DOHH2 (cell line): ENCODE measurements around the gene FCN2.

Experiments
- H3F3A ChIP-seq: fragments of 200-600 bp; sonication (generic), shearing (Covaris generic); 2 replicates; pipeline ENCODE4 v1.6.0; 2016; ENCODE audit warnings: antibody characterized with exemption, mild to moderate bottlenecking; ENCODE audit not compliant: control insufficient read depth, insufficient read depth
- H3K27ac ChIP-seq: fragments of 200-600 bp; sonication (generic); 2 replicates; pipeline ENCODE4 v1.5.1; 2014; ENCODE audit warnings: low read depth, mild to moderate bottlenecking, low read length, moderate library complexity
- H3K27me3 ChIP-seq: fragments of 200-600 bp; sonication (generic); 2 replicates; pipeline ENCODE4 v1.6.1; 2014; ENCODE audit warnings: mild to moderate bottlenecking, low read length, mixed read lengths; ENCODE audit not compliant: control insufficient read depth
- H3K36me3 ChIP-seq: fragments of 200-600 bp; sonication (generic); 2 replicates; pipeline ENCODE4 v1.6.1; 2014; ENCODE audit warnings: mild to moderate bottlenecking, low read length, moderate library complexity, mixed read lengths; ENCODE audit not compliant: control insufficient read depth
- H3K4me1 ChIP-seq: fragments of 200-600 bp; sonication (generic); 2 replicates; pipeline ENCODE4 v1.6.1; 2014; ENCODE audit warnings: mild to moderate bottlenecking, low read length, mixed read lengths; ENCODE audit not compliant: control insufficient read depth
- H3K4me2 ChIP-seq: fragments of 200-600 bp; sonication (generic); 2 replicates; pipeline ENCODE4 v1.6.0; 2014; ENCODE audit warnings: mild to moderate bottlenecking, low read length, moderate library complexity
- H3K4me3 ChIP-seq: fragments of 200-600 bp; sonication (generic); 2 replicates; pipeline ENCODE4 v1.5.1; 2014; ENCODE audit warnings: mild to moderate bottlenecking, low read length, mixed read lengths
- H3K79me2 ChIP-seq: fragments of 200-600 bp; sonication (generic); 2 replicates; pipeline ENCODE4 v1.6.1; 2014; ENCODE audit warnings: mild to moderate bottlenecking, low read length, mixed read lengths; ENCODE audit not compliant: control insufficient read depth
- H3K9me2 ChIP-seq: fragments of 200-600 bp; sonication (generic); replicated peaks from 2 replicates; pipeline ENCODE4 v1.6.1; 2014; ENCODE audit warnings: mild to moderate bottlenecking, low read length, mixed read lengths; ENCODE audit not compliant: control insufficient read depth
- H3K9me3 ChIP-seq: fragments of 200-600 bp; sonication (generic); 2 replicates; pipeline ENCODE4 v1.6.1; 2014; ENCODE audit warnings: antibody characterized with exemption, low read length, mixed read lengths; ENCODE audit not compliant: control insufficient read depth, insufficient read depth
- H4K20me1 ChIP-seq: fragments of 200-600 bp; sonication (generic); 2 replicates; pipeline ENCODE4 v1.6.0; 2014; ENCODE audit warnings: low read depth, mild to moderate bottlenecking, antibody characterized with exemption, low read length, moderate library complexity; ENCODE audit not compliant: control insufficient read depth, insufficient read depth
- CTCF ChIP-seq: fragments of 200-600 bp; sonication (generic); IDR thresholded peaks from one replicate; pipeline ENCODE4 v1.5.1; 2014; ENCODE audit warnings: antibody characterized with exemption, mild to moderate bottlenecking, low read depth, low read length; ENCODE audit not compliant: poor library complexity, severe bottlenecking
- EZH2phosphoT487 ChIP-seq: fragments of 200-600 bp; sonication (generic); IDR thresholded peaks from 2 replicates; pipeline ENCODE4 v1.6.1; 2017; ENCODE audit warnings: borderline replicate concordance, mild to moderate bottlenecking, antibody characterized with exemption, low read length, moderate library complexity, mixed read lengths

FCN2 gene

GRCh38 chr9:134858051-134858841 is 22.4 kb upstream of the FCN2 start:
- Histone ChIP-seq H3F3A (no peaks in the 10 kb centered on the region), H4K20me1 (no peaks in the 10 kb centered on the region), H3K9me3 (no peaks in the 10 kb centered on the region), H3K79me2 (no peaks in the 10 kb centered on the region), H3K4me3 (no peak overlapping the region), H3K4me1 (0 out of 2 replicates have a peak, but pooled peaks cover 3% of the 10 kb centered on the region), H3K4me2 (no peak overlapping the region), H3K36me3 (no peaks in the 10 kb centered on the region), H3K9me2 (no peaks in the 10 kb centered on the region), H3K27me3 (no peaks in the 10 kb centered on the region; the same call in 1 of the 2 replicates), H3K27ac (no peak overlapping the region)
- no peak for TF ChIP-seq CTCF
- TF ChIP-seq EZH2phosphoT487: no peak

- 0 out of 2 replicates have a peak, but pooled peaks cover 3% of the 10 kb centered on the region for H3K4me1 ChIP-seq
- H3K9me2 ChIP-seq: no peaks in the 10 kb centered on the region
- H3K9me3 ChIP-seq: no peaks in the 10 kb centered on the region
- no peaks in the 10 kb centered on the region for H3F3A ChIP-seq
- no peaks in the 10 kb centered on the region for H4K20me1 ChIP-seq
- no peaks in the 10 kb centered on the region for H3K27me3 ChIP-seq
- H3K27ac ChIP-seq: no peak overlapping the region
- no peak for TF ChIP-seq EZH2phosphoT487
- no peak for TF ChIP-seq CTCF
- H3K36me3 ChIP-seq: no peaks in the 10 kb centered on the region
- no peak overlapping the region for H3K4me3 ChIP-seq
- no peak overlapping the region for H3K4me2 ChIP-seq
- H3K79me2 ChIP-seq: no peaks in the 10 kb centered on the region
These were observed 20.1 kb upstream of the FCN2 start for GRCh38 chr9:134860510-134860909.

GRCh38 chr9:134861595-134862334 is 18.8 kb upstream of the FCN2 start:
- H3K9me3 ChIP-seq: no peaks in the 10 kb centered on the region
- no peak for TF ChIP-seq EZH2phosphoT487
- TF ChIP-seq CTCF: no peak
- H3K9me2 ChIP-seq: no peaks in the 10 kb centered on the region
- 0 out of 2 replicates have a peak, but pooled peaks cover 3% of the 10 kb centered on the region for H3K4me1 ChIP-seq
- H4K20me1 ChIP-seq: no peaks in the 10 kb centered on the region
- H3K27me3 ChIP-seq: no peaks in the 10 kb centered on the region
- H3K79me2 ChIP-seq: no peaks in the 10 kb centered on the region
- H3K4me3 ChIP-seq: no peak overlapping the region
- H3K36me3 ChIP-seq: no peaks in the 10 kb centered on the region
- H3K4me2 ChIP-seq: no peak overlapping the region
- no peaks in the 10 kb centered on the region for H3F3A ChIP-seq
- H3K27ac ChIP-seq: no peak overlapping the region
